PC-3 (cell line): ENCODE results near the gene STK11. TPM values are rescaled to one million over a fixed set of nuclear protein-coding genes. Genes with fewer than 3 reads are reported as not detected.

ENCODE experiments used
- ATAC-seq: fragments of 200-7000 bp; cut with Tn5 transposase; 2 replicates; pipeline ENCODE4 v1.9.1; 2020; ENCODE audit warnings: mild to moderate bottlenecking, moderate library complexity
- BruUV-seq: library from RNA; stranded (reverse); fragments of 400-500 nt; replicated peaks from 2 replicates; lab custom pipeline; 2021; lab: Mats Ljungman, UMichigan
- CTCF ChIA-PET: fragments of 300-600 bp; sonication (Branson Sonifier 250); formaldehyde crosslinking; loops from one replicate; lab custom pipeline; 2022; ENCODE audit warnings: antibody characterized with exemption; lab: Charles Lee
- POLR2A ChIA-PET: fragments of 300-600 bp; sonication (Branson Sonifier 250); formaldehyde crosslinking; loops from one replicate; lab custom pipeline; 2022; ENCODE audit warnings: antibody characterized with exemption; ENCODE audit not compliant: unreplicated experiment; lab: Charles Lee
- DNase-seq: peaks from one replicate; pipeline ENCODE4 v3.0.0-alpha.2; 2015
- H2AFZ ChIP-seq: fragments of 300-600 bp; sonication (generic); 2 replicates; pipeline ENCODE4 v1.6.0; 2016; ENCODE audit warnings: antibody characterized with exemption, low read length
- H3F3A ChIP-seq: fragments of 300-600 bp; sonication (generic); one replicate; pipeline ENCODE4 v1.6.0; 2017; ENCODE audit warnings: antibody characterized with exemption, low read length, control low read depth, mild to moderate bottlenecking; ENCODE audit not compliant: unreplicated experiment
- H3K27ac ChIP-seq: fragments of 300-600 bp; sonication (generic); 2 replicates; pipeline ENCODE4 v1.5.1; 2016; ENCODE audit warnings: mild to moderate bottlenecking, low read length
- H3K27me3 ChIP-seq: fragments of 300-600 bp; sonication (generic); 2 replicates; pipeline ENCODE4 v1.6.1; 2016; ENCODE audit warnings: low read length, mixed read lengths
- H3K36me3 ChIP-seq: fragments of 300-600 bp; sonication (generic); 2 replicates; pipeline ENCODE4 v1.6.1; 2016; ENCODE audit warnings: low read depth, mixed run types, low read length, mixed read lengths
- H3K4me1 ChIP-seq: fragments of 300-600 bp; sonication (generic); 2 replicates; pipeline ENCODE4 v1.5.1; 2016; ENCODE audit warnings: low read length; ENCODE audit not compliant: insufficient read depth
- H3K4me2 ChIP-seq: fragments of 300-600 bp; sonication (generic); 2 replicates; pipeline ENCODE4 v1.6.0; 2016; ENCODE audit warnings: low read length
- H3K4me3 ChIP-seq: fragments of 300-600 bp; sonication (generic); 2 replicates; pipeline ENCODE4 v1.5.1; 2016; ENCODE audit warnings: mild to moderate bottlenecking, low read length, mixed read lengths
- H3K79me2 ChIP-seq: fragments of 300-600 bp; sonication (generic); 2 replicates; pipeline ENCODE4 v1.6.1; 2017; ENCODE audit warnings: low read length, mixed read lengths
- H3K9ac ChIP-seq: fragments of 300-600 bp; sonication (generic); 2 replicates; pipeline ENCODE4 v1.6.0; 2016; ENCODE audit warnings: mild to moderate bottlenecking, low read length
- H3K9me2 ChIP-seq: fragments of 300-600 bp; sonication (generic); replicated peaks from 2 replicates; pipeline ENCODE4 v1.6.1; 2016; ENCODE audit warnings: mixed run types, low read length, mixed read lengths
- H3K9me3 ChIP-seq: fragments of 300-600 bp; sonication (generic); 2 replicates; pipeline ENCODE4 v1.6.1; 2016; ENCODE audit warnings: low read length, mixed read lengths
- H4K20me1 ChIP-seq: fragments of 300-600 bp; sonication (generic); 2 replicates; pipeline ENCODE4 v1.6.1; 2016; ENCODE audit warnings: low read length, mixed read lengths
- CTCF ChIP-seq: fragments of 300-600 bp; sonication (generic); conservative IDR thresholded peaks from 2 replicates; pipeline ENCODE4 v1.5.1; 2017; ENCODE audit warnings: antibody characterized with exemption, low read depth, mild to moderate bottlenecking, low read length
- EZH2 ChIP-seq: fragments of 300-600 bp; sonication (generic); IDR thresholded peaks from one replicate; pipeline ENCODE4 v1.6.1; 2017; ENCODE audit warnings: antibody characterized with exemption, mild to moderate bottlenecking, low read length; ENCODE audit not compliant: unreplicated experiment
- EZH2phosphoT487 ChIP-seq: fragments of 300-600 bp; sonication (generic); IDR thresholded peaks from 2 replicates; pipeline ENCODE4 v1.6.1; 2018; ENCODE audit warnings: mild to moderate bottlenecking, antibody characterized with exemption, low read length, borderline replicate concordance
- intact Hi-C: fragments of 100-400 bp; cut with micrococcal nuclease; formaldehyde crosslinking; loops from 2 replicates; pipeline ENCODE4 v1.9.0; 2023
- total RNA-seq: library from RNA; depleted of rRNA; stranded (reverse); fragments of >200 nt; gene quantifications from 2 replicates; pipeline ENCODE4 v1.2.3, GENCODE V29; 2014

The STK11 gene
- total RNA-seq, 1 experiment from 2014 or later: 82.4 TPM

GRCh38 chr19:1158885-1159448 lies 46.6 kb upstream of the STK11 start:
- H3K4me1 ChIP-seq: no peaks in the 10 kb centered on the region
- no TSS peak for BruUV-seq
- ChIA-PET POLR2A (no interaction called here), CTCF (no interaction called here)
- peaks cover 32% of the 10 kb centered on the region; the same call in 1 of the 2 replicates for H4K20me1 ChIP-seq
- H3K4me3 ChIP-seq: no peak overlapping the region
- H3K9me3 ChIP-seq: no peaks in the 10 kb centered on the region
- no peak for TF ChIP-seq CTCF
- no peak for TF ChIP-seq EZH2
- no peak for TF ChIP-seq EZH2phosphoT487
- H2AFZ ChIP-seq: no peak overlapping the region
- H3K27me3 ChIP-seq: no peaks in the 10 kb centered on the region
- no peak for ATAC-seq
- H3K36me3 ChIP-seq: no peaks in the 10 kb centered on the region
- H3K79me2 ChIP-seq: peaks cover 89% of the 10 kb centered on the region
- no peak overlapping the region for H3K9ac ChIP-seq
- no peak overlapping the region for H3K27ac ChIP-seq
- no peaks in the 10 kb centered on the region for H3F3A ChIP-seq
- no peak for DNase-seq
- no peaks in the 10 kb centered on the region for H3K9me2 ChIP-seq
- H3K4me2 ChIP-seq: no peak overlapping the region
- intact Hi-C loops: no loop called here

GRCh38 chr19:1159864-1160595 lies 45.5 kb upstream of the STK11 start:
- CTCF ChIA-PET: no interaction called here
- Histone ChIP-seq H2AFZ (no peak overlapping the region), H3K4me2 (no peak overlapping the region), H3K9ac (no peak overlapping the region), H3K36me3 (no peaks in the 10 kb centered on the region), H3K27me3 (no peaks in the 10 kb centered on the region), H3K9me2 (no peaks in the 10 kb centered on the region), H3K4me1 (peaks cover 1% of the 10 kb centered on the region; the same call in 1 of the 2 replicates), H4K20me1 (peaks cover 33% of the 10 kb centered on the region; the same call in 1 of the 2 replicates), H3K9me3 (no peaks in the 10 kb centered on the region), H3K27ac (no peak overlapping the region), H3F3A (no peaks in the 10 kb centered on the region), H3K4me3 (no peak overlapping the region), H3K79me2 (peaks cover 90% of the 10 kb centered on the region)
- BruUV-seq: no TSS peak
- intact Hi-C loops: no loop called here
- POLR2A ChIA-PET: no interaction called here
- TF ChIP-seq CTCF (no peak), EZH2 (no peak), EZH2phosphoT487 (no peak)
- ATAC-seq (no peak), DNase-seq (no peak)

DNA sequence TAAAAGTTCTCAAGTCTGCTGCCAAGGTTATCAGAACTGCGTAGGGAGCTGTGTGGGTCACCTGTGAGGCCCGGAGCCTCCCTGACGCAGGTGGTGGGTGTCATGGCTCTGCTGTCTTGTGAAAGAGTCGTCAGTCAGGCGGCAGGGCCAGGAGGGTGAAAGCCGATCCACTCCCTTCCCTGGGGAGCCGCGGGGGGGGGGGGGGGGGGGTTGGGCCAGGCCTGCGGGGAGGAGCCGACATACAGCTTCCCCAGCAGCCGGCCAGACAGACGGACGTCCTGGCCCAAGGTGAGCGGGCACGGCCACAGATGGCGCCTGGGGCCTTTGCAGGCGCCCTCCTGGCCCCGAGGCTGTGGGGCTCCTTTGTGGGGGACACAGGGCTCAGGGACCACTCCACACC lies 43.9 kb upstream of the STK11 start:
- ATAC-seq: peak; percentile 25
- DNase-seq: no peak
- Histone ChIP-seq H3K9ac (no peak overlapping the region), H3K36me3 (no peaks in the 10 kb centered on the region), H4K20me1 (peaks cover 27% of the 10 kb centered on the region; the same call in 1 of the 2 replicates), H3K9me2 (no peaks in the 10 kb centered on the region), H3K4me2 (no peak overlapping the region), H3K9me3 (no peaks in the 10 kb centered on the region), H3K27ac (no peak overlapping the region), H3K27me3 (no peaks in the 10 kb centered on the region), H3K4me3 (no peak overlapping the region), H2AFZ (no peak overlapping the region), H3K4me1 (peaks cover 8% of the 10 kb centered on the region; the same call in 1 of the 2 replicates), H3F3A (no peaks in the 10 kb centered on the region), H3K79me2 (peaks cover 90% of the 10 kb centered on the region)
- intact Hi-C loops: no loop called here
- BruUV-seq: no TSS peak
- TF ChIP-seq EZH2 (no peak), EZH2phosphoT487 (no peak), CTCF (no peak)
- ChIA-PET CTCF (interaction anchor here (0.6 kb wide), 1 partner anchor 116 kb away, joined by 4 read pairs; no protein-coding TSS in a partner anchor), POLR2A (no interaction called here)
